DND-41 (cell line): ENCODE measurements around the gene ERH.

ENCODE experiments used
- ATAC-seq: fragments of 200-7000 bp; cut with Tn5 transposase; 3 replicates; pipeline ENCODE4 v1.9.1; 2021; ENCODE audit warnings: low read depth; ENCODE audit not compliant: insufficient read depth
- DNase-seq: peaks from one replicate; pipeline ENCODE4 v3.0.0-alpha.2; 2020
- H2AFZ ChIP-seq: 2 replicates; pipeline ENCODE4 v1.6.0; 2012; ENCODE audit warnings: low read depth, low read length
- H3K27ac ChIP-seq: 2 replicates; pipeline ENCODE4 v1.5.1; 2012; ENCODE audit warnings: low read length, inconsistent platforms
- H3K27me3 ChIP-seq: fragments of 200-600 bp; sonication (generic); 2 replicates; pipeline ENCODE4 v1.6.0; 2012; ENCODE audit warnings: low read length, mild to moderate bottlenecking, inconsistent platforms; ENCODE audit not compliant: insufficient read depth, poor library complexity
- H3K36me3 ChIP-seq: 2 replicates; pipeline ENCODE4 v1.5.1; 2012; ENCODE audit warnings: low read length, inconsistent platforms; ENCODE audit not compliant: insufficient read depth
- H3K4me1 ChIP-seq: 2 replicates; pipeline ENCODE4 v1.5.1; 2012; ENCODE audit warnings: mild to moderate bottlenecking, low read length; ENCODE audit not compliant: insufficient read depth
- H3K4me2 ChIP-seq: 2 replicates; pipeline ENCODE4 v1.6.0; 2012; ENCODE audit warnings: mild to moderate bottlenecking, moderate library complexity, low read length, inconsistent platforms; ENCODE audit not compliant: insufficient read depth
- H3K4me3 ChIP-seq, 2 experiments: fragments of 200-600 bp in 1 of 2; shearing (Covaris generic) in 1 of 2; 2 replicates each; pipeline ENCODE4 v1.5.1; 2012 to 2016; ENCODE audit warnings: inconsistent platforms in 2 of 2, low read length in 2 of 2, mild to moderate bottlenecking in 2 of 2, low read depth in 1 of 2, moderate library complexity in 1 of 2
- H3K79me2 ChIP-seq: 2 replicates; pipeline ENCODE4 v1.6.0; 2012; ENCODE audit warnings: low read length, inconsistent platforms; ENCODE audit not compliant: insufficient read depth
- H3K9ac ChIP-seq: 2 replicates; pipeline ENCODE4 v1.6.0; 2012; ENCODE audit warnings: low read depth, mild to moderate bottlenecking, inconsistent platforms, low read length, moderate library complexity
- H3K9me3 ChIP-seq: 2 replicates; pipeline ENCODE4 v1.5.1; 2012; ENCODE audit warnings: low read length, moderate library complexity, mild to moderate bottlenecking, inconsistent platforms; ENCODE audit not compliant: insufficient read depth, severe bottlenecking
- H4K20me1 ChIP-seq: 2 replicates; pipeline ENCODE4 v1.6.0; 2012; ENCODE audit warnings: low read length; ENCODE audit not compliant: insufficient read depth
- EZH2 ChIP-seq: IDR thresholded peaks from 3 replicates; pipeline ENCODE4 v1.6.1; 2012; ENCODE audit warnings: borderline replicate concordance, low read depth, mild to moderate bottlenecking, moderate library complexity, low read length, inconsistent platforms; ENCODE audit not compliant: severe bottlenecking
- TF ChIP-seq, protein P1 (sequence below): IDR thresholded peaks from 2 replicates; pipeline ENCODE4 v1.5.1; 2012; ENCODE audit warnings: borderline replicate concordance, low read length, moderate library complexity, mild to moderate bottlenecking; ENCODE audit not compliant: poor library complexity, severe bottlenecking; ENCODE audit errors: extremely low read depth

ERH gene

GRCh38 chr14:69439521-69440270 is 41.6 kb upstream of the ERH start:
- ATAC-seq = no peak

GRCh38 chr14:69432364-69432763 is 34.3 kb upstream of the ERH start:
- Histone ChIP-seq H3K9me3 (no peaks in the 10 kb centered on the region), H3K36me3 (peaks cover 8% of the 10 kb centered on the region; the same call in 1 of the 2 replicates)

More at GRCh38 chr14:69439521-69440270, 41.6 kb upstream of the ERH start:
- TF ChIP-seq, protein P1, sequence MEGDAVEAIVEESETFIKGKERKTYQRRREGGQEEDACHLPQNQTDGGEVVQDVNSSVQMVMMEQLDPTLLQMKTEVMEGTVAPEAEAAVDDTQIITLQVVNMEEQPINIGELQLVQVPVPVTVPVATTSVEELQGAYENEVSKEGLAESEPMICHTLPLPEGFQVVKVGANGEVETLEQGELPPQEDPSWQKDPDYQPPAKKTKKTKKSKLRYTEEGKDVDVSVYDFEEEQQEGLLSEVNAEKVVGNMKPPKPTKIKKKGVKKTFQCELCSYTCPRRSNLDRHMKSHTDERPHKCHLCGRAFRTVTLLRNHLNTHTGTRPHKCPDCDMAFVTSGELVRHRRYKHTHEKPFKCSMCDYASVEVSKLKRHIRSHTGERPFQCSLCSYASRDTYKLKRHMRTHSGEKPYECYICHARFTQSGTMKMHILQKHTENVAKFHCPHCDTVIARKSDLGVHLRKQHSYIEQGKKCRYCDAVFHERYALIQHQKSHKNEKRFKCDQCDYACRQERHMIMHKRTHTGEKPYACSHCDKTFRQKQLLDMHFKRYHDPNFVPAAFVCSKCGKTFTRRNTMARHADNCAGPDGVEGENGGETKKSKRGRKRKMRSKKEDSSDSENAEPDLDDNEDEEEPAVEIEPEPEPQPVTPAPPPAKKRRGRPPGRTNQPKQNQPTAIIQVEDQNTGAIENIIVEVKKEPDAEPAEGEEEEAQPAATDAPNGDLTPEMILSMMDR = no peak
- no peak for TF ChIP-seq EZH2
- Histone ChIP-seq H3K4me1 (peaks cover 25% of the 10 kb centered on the region), H3K4me2 (no peak overlapping the region), H3K79me2 (peaks cover 41% of the 10 kb centered on the region), H3K4me3 (no peak overlapping the region), H3K36me3 (peaks cover 15% of the 10 kb centered on the region), H4K20me1 (peaks cover 3% of the 10 kb centered on the region; the same call in 1 of the 2 replicates), H3K27me3 (no peaks in the 10 kb centered on the region), H3K27ac (no peak overlapping the region), H3K9ac (no peak overlapping the region), H3K9me3 (no peaks in the 10 kb centered on the region), H2AFZ (no peak overlapping the region)
- DNase-seq = no peak

DNA sequence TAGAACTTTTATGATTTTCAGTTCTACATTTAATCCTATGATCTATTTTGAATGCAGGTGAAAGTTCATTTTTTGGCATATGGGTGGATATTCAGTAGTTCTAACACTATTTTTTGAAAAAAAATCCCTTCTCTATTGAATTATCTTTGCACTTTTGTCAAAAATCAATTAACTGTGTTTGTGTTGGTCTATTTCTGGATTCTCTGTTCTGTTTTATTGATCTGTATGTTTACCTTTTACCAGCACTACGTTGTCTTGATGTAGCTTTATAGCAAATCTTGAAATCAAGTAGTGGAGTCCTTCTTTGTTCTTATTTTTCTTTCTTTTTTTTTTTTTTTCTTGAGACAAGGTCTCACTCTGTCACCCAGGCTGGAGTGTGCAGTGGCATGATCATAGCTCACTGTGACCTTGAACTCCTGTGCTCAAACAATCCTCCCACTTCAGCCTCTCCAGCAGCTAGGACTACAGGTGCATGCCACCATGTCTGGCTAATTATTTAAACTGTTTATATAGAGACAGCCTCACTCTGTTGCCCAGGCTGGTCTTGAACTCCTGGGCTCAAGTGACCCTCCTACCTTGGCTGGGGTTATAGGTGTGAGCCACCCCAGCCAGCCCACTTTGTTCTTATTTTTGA is 32.3 kb upstream of the ERH start:
- Histone ChIP-seq H3K79me2 (peaks cover 26% of the 10 kb centered on the region), H3K4me3 (no peak overlapping the region)

More at GRCh38 chr14:69432364-69432763, 34.3 kb upstream of the ERH start:
- DNase-seq (no peak), ATAC-seq (no peak)
- Histone ChIP-seq H2AFZ (no peak overlapping the region), H3K4me2 (no peak overlapping the region), H3K9ac (no peak overlapping the region), H4K20me1 (peaks cover 2% of the 10 kb centered on the region; the same call in 1 of the 2 replicates), H3K79me2 (peaks cover 42% of the 10 kb centered on the region), H3K4me1 (no peaks in the 10 kb centered on the region), H3K4me3 (no peak overlapping the region), H3K27me3 (no peaks in the 10 kb centered on the region), H3K27ac (no peak overlapping the region)
- TF ChIP-seq, protein P1 = no peak
- no peak for TF ChIP-seq EZH2

More for the DNA sequence above, 32.3 kb upstream of the ERH start:
- no peak overlapping the region for H3K9ac ChIP-seq
- DNase-seq (no peak), ATAC-seq (no peak)
- no peak overlapping the region for H2AFZ ChIP-seq
- H3K9me3 ChIP-seq = no peaks in the 10 kb centered on the region
- H3K4me2 ChIP-seq = no peak overlapping the region
- H3K27ac ChIP-seq = no peak overlapping the region
- H4K20me1 ChIP-seq = peaks cover 2% of the 10 kb centered on the region; the same call in 1 of the 2 replicates
- no peak for TF ChIP-seq EZH2
- TF ChIP-seq, protein P1 = no peak
- peaks cover 27% of the 10 kb centered on the region for H3K36me3 ChIP-seq
- no peaks in the 10 kb centered on the region for H3K4me1 ChIP-seq
- H3K27me3 ChIP-seq = no peaks in the 10 kb centered on the region
